HL-60 (cell line): Measurements from ENCODE around the gene ELOVL2.

ENCODE experiments used
- DNase-seq, 2 experiments: peaks; one replicate each; pipeline ENCODE4 v3.0.0-alpha.2; 2010 to 2020; ENCODE audit warnings: low read depth in 1 of 2, low spot score in 1 of 2
- H3K27ac ChIP-seq: fragments of 250-450 bp; sonication (Bioruptor Pico); replicated peaks from 2 replicates; pipeline ENCODE4 v1.5.1; 2020; ENCODE audit warnings: mild to moderate bottlenecking, moderate library complexity
- H3K27me3 ChIP-seq: fragments of 250-450 bp; sonication (Bioruptor Pico); 2 replicates; pipeline ENCODE4 v1.5.1; 2021; ENCODE audit warnings: mild to moderate bottlenecking, moderate library complexity; ENCODE audit not compliant: insufficient read depth, poor library complexity, severe bottlenecking
- H3K4me3 ChIP-seq: replicated peaks from 2 replicates; pipeline ENCODE4 v1.5.1; 2011; ENCODE audit warnings: mild to moderate bottlenecking, control low read depth, low read length; ENCODE audit not compliant: insufficient read depth
- CTCF ChIP-seq: IDR thresholded peaks from one replicate; pipeline ENCODE4 v1.5.1; 2011; ENCODE audit warnings: low read length, control low read depth, inconsistent platforms; ENCODE audit not compliant: insufficient read depth
- GABPA ChIP-seq: IDR thresholded peaks from 2 replicates; pipeline ENCODE4 v1.6.1; 2012; ENCODE audit warnings: low read depth
- POLR2AphosphoS5 ChIP-seq: IDR thresholded peaks from 2 replicates; pipeline ENCODE4 v1.6.1; 2012; ENCODE audit warnings: low read depth
- SPI1 ChIP-seq: IDR thresholded peaks from 2 replicates; pipeline ENCODE4 v1.6.1; 2012; ENCODE audit warnings: low read depth, mild to moderate bottlenecking, borderline replicate concordance
- TF ChIP-seq, protein P1 (sequence below): IDR thresholded peaks from 2 replicates; pipeline ENCODE4 v1.6.1; 2012; ENCODE audit warnings: low read depth; ENCODE audit not compliant: insufficient replicate concordance

Gene ELOVL2

GRCh38 chr6:11044712-11045167 is 635 bp upstream of the ELOVL2 start:
- Histone ChIP-seq H3K27ac (no peak overlapping the region), H3K4me3 (peak overlapping the region; percentile 57), H3K27me3 (peaks cover 28% of the 10 kb centered on the region)
- no peak for DNase-seq
- TF ChIP-seq, protein P1, sequence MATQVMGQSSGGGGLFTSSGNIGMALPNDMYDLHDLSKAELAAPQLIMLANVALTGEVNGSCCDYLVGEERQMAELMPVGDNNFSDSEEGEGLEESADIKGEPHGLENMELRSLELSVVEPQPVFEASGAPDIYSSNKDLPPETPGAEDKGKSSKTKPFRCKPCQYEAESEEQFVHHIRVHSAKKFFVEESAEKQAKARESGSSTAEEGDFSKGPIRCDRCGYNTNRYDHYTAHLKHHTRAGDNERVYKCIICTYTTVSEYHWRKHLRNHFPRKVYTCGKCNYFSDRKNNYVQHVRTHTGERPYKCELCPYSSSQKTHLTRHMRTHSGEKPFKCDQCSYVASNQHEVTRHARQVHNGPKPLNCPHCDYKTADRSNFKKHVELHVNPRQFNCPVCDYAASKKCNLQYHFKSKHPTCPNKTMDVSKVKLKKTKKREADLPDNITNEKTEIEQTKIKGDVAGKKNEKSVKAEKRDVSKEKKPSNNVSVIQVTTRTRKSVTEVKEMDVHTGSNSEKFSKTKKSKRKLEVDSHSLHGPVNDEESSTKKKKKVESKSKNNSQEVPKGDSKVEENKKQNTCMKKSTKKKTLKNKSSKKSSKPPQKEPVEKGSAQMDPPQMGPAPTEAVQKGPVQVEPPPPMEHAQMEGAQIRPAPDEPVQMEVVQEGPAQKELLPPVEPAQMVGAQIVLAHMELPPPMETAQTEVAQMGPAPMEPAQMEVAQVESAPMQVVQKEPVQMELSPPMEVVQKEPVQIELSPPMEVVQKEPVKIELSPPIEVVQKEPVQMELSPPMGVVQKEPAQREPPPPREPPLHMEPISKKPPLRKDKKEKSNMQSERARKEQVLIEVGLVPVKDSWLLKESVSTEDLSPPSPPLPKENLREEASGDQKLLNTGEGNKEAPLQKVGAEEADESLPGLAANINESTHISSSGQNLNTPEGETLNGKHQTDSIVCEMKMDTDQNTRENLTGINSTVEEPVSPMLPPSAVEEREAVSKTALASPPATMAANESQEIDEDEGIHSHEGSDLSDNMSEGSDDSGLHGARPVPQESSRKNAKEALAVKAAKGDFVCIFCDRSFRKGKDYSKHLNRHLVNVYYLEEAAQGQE, result no peak
- TF ChIP-seq GABPA (no peak), CTCF (no peak), POLR2AphosphoS5 (no peak), SPI1 (no peak)

GRCh38 chr6:11043378-11043960 is 636 bp downstream of the ELOVL2 start:
- no peak for DNase-seq
- H3K27me3 ChIP-seq, result peaks cover 28% of the 10 kb centered on the region
- peak overlapping the region; percentile 57 for H3K4me3 ChIP-seq
- no peak overlapping the region for H3K27ac ChIP-seq
- no peak for TF ChIP-seq CTCF
- TF ChIP-seq, protein P1, result no peak
- TF ChIP-seq GABPA, result no peak
- no peak for TF ChIP-seq SPI1
- TF ChIP-seq POLR2AphosphoS5, result no peak

DNA sequence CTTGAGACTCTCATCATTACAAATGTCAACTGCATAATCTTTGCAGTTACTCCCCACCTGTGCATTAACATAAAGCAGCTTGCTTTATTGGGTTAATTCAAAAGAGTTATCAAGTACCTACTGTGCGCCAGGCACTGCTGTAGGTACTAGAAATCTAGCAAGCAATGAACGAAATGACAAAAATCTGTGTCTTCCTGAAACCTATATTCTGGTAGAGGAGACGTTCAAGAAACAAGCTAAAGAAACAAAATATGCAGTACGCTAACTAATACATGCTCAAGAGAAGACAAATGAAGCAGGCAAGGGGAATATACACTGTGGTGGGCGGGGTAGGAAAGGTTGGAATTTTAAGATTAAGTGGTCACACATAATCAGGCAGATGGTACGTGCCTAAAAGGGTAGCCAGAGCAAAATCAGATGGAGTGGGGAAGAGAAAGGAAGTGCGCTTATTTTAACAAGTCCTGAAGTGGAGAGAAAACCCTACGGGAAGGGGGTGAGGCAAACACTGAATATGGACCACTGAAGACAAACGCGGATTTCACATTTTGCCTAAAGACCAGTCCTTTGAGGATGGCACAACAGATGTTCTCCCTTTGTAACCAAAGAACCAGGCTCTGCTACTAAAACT is 1.2 kb downstream of the ELOVL2 start:
- Histone ChIP-seq H3K27me3 (peaks cover 29% of the 10 kb centered on the region), H3K4me3 (no peak overlapping the region), H3K27ac (no peak overlapping the region)
- no peak for TF ChIP-seq CTCF
- TF ChIP-seq, protein P1, result peak; percentile 7
- TF ChIP-seq SPI1, result 0 out of 2 replicates have a peak, but pooled peaks have one; percentile 10
- DNase-seq, result no peak
